KOPT-K1 (cell line): ENCODE data around the gene PIK3R1.

Experiments
- H3K27ac ChIP-seq: fragments of 200-600 bp; sonication (generic); 2 replicates; pipeline ENCODE4 v1.5.1; 2016; ENCODE audit warnings: antibody characterized with exemption, mild to moderate bottlenecking, low read depth, low read length; ENCODE audit not compliant: poor library complexity, severe bottlenecking
- H3K36me3 ChIP-seq: fragments of 200-600 bp; sonication (generic); 2 replicates; pipeline ENCODE4 v1.5.1; 2017; ENCODE audit warnings: antibody characterized with exemption, mild to moderate bottlenecking, low read length, moderate library complexity; ENCODE audit not compliant: insufficient read depth
- H3K9me3 ChIP-seq: fragments of 200-600 bp; sonication (generic); 2 replicates; pipeline ENCODE4 v1.5.1; 2017; ENCODE audit warnings: antibody characterized with exemption, low read length, mild to moderate bottlenecking; ENCODE audit not compliant: insufficient read depth, poor library complexity, severe bottlenecking

Gene PIK3R1

GRCh38 chr5:68247627-68248026, 32.1 kb downstream of the PIK3R1 start:
- H3K27ac ChIP-seq: no peak overlapping the region
- no peaks in the 10 kb centered on the region for H3K9me3 ChIP-seq
- H3K36me3 ChIP-seq: no peaks in the 10 kb centered on the region; the same call in 1 of the 2 replicates

- Histone ChIP-seq H3K36me3 (no peaks in the 10 kb centered on the region; the same call in 1 of the 2 replicates), H3K9me3 (no peaks in the 10 kb centered on the region), H3K27ac (no peak overlapping the region)
Observed at GRCh38 chr5:68248896-68249295, 33.3 kb downstream of the PIK3R1 start.

GRCh38 chr5:68249520-68249919, 34.0 kb downstream of the PIK3R1 start:
- no peak overlapping the region for H3K27ac ChIP-seq
- no peaks in the 10 kb centered on the region for H3K9me3 ChIP-seq

GRCh38 chr5:68250661-68251298, 35.2 kb downstream of the PIK3R1 start:
- Histone ChIP-seq H3K27ac (peak overlapping the region; percentile 63), H3K9me3 (no peaks in the 10 kb centered on the region), H3K36me3 (no peaks in the 10 kb centered on the region; the same call in 1 of the 2 replicates)

More at GRCh38 chr5:68249520-68249919, 34.0 kb downstream of the PIK3R1 start:
- H3K36me3 ChIP-seq: no peaks in the 10 kb centered on the region; the same call in 1 of the 2 replicates

DNA sequence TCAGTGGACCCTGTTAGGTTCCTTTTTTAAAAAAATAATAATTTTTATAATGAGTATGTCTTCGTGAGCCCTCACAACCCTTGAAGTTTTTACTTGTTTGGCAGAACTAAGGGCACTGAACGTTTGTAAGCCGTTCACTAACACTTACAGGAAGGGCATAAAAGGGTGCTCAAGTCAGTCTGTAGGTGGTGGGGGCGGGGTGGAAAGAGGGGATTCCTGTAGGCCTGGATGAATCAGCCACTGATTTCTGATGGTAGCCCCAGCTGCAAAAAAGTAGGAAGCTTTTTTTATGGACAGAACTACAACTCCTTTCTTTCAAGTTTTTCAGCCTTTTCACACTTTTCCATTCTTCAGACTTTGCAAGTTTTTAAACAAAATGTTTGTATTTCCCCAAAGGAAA, 35.8 kb downstream of the PIK3R1 start:
- H3K36me3 ChIP-seq: no peaks in the 10 kb centered on the region; the same call in 1 of the 2 replicates
- peak overlapping the region; percentile 63 for H3K27ac ChIP-seq

DNA sequence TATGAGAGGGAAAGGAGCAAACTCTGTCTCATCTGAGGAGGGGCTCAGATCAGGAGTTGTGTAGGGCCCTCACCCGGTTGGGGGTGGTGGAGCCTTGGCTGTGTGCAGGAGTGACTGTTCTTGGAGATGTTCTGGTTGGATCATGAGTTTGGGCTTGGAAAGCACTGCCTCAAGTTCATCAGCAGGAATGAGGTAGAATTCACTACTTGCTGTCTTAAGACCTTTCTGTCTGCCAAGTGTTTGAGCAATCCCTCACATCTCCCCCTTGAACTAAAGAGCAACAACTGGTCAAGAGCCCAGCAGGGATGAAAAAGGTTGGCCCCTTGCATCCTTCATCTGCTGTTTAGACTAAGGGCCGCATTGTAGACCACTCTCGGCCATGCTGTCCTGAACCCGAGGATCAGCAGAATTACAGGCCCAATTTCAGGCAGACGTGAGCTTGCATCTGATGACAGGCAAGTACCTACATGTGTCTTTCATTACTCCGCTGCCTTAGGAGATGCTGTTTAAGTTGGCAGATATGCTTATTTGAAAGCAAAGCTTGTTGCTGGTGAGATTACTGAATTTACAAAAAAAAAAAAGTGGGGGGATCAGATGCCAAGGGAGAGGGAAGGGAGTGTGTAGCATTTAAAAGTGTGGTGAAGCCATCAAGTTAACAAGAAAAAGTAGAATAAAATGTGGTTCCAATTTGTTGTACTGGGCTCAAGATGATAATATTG, 36.4 kb downstream of the PIK3R1 start:
- Histone ChIP-seq H3K9me3 (no peaks in the 10 kb centered on the region), H3K36me3 (no peaks in the 10 kb centered on the region; the same call in 1 of the 2 replicates), H3K27ac (peak overlapping the region; percentile 63)

More for the DNA sequence above, 35.8 kb downstream of the PIK3R1 start:
- H3K9me3 ChIP-seq: no peaks in the 10 kb centered on the region

- Histone ChIP-seq H3K27ac (peak overlapping the region; percentile 23), H3K9me3 (no peaks in the 10 kb centered on the region), H3K36me3 (no peaks in the 10 kb centered on the region)
Observed at GRCh38 chr5:68252673-68253623, 37.4 kb downstream of the PIK3R1 start.

DNA sequence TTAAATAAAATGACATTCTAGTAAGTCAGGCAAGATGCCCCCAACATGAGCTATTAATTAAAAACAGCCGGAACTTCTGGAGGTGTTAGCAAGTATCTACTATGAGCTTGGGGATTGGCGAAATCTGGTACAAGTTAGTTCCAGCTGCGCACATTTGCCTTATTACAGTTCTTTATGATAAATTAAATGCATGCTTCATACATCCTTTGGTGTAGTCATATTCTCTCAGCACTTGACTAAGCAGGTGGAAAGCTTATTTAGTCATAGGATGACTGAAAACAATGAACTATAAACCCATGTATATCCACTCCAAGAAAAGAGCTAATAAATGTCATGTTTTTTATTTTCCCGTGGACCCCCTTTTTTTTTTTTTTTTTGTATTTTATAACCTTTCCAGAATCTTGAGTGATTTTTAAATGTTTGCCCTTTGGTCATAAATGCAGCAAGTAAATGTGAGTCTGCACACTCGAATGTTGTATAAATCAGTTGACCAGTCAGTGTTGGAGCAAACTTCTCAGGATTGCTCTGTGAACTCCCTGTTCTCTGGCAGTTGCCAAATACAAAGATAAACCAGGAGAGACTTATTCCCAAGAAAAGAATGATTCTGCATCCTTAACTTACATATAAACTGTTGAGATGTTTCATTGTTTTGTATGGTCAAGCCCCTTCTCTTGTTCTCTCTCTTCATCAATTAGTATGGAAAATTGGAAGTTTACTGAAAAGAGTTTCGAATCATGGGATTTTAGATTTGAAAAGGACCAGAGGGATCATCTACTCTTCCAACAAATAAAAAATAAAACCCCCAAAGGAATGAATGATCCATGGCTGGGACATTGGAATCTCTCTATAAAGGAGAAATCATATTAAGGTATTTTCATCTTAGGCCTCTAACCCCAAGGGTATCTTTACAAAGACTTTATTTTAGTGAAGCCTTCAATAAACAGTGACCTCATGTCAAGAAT, 38.3 kb downstream of the PIK3R1 start:
- Histone ChIP-seq H3K36me3 (no peaks in the 10 kb centered on the region), H3K27ac (peak overlapping the region; percentile 69)

DNA sequence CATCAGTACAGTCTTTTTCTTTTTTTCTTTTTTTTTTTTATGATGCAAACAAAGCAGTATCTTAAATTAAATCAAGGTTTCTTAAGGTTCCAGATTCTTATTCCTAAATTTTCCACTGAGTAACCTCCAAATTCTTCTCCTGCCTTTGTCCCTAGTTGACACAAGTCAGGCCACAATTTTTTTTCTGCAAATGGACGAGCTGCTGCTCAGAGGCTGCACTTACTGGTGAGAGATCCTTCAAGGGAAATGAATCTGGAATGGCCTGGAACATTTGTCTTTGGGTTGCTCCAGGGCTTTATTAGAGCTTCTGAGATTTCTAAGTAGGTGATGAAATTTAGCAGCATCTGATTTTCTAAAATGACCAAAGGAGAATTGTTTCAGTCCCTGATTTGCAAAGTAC, 39.3 kb downstream of the PIK3R1 start:
- Histone ChIP-seq H3K36me3 (no peaks in the 10 kb centered on the region), H3K27ac (peak overlapping the region; percentile 69), H3K9me3 (no peaks in the 10 kb centered on the region)

More for the DNA sequence above, 38.3 kb downstream of the PIK3R1 start:
- H3K9me3 ChIP-seq: no peaks in the 10 kb centered on the region

DNA sequence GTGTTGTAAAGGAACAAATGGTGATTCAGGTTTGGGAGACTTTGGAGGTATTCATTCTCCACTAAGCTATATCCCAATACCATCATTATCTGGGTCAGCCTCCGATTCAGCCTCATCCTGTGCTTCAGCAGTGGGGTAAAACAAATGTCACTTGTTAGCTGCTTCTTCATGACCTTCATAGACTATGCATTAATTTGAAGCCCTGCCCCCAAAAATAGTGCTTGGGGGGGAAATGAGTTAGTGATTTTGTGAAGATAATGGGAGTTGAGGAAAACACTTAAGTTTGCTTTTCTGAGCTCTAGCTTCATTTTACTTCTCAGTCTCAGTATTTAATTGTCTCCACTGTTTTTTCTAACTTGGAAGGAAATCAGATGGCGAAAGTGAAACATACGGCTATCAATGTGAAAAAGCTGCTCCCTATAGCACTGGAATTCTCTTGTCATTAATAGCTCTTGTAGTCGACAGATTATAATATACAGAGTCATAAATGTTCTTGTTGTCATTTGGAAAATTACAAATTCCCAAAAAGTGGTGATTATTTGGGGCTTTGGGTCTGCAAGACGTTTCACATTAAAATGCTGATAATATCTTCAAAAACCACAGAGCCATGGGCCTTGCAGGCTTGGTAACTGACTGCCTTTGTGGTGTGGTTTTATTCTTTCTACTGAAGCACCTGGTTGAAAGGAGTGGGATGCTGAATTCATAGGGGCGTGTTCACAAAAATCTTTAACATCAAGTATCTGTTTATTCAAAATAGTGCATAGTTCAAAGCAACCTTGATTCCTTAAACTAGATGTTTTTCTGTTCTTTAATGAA, 40.0 kb downstream of the PIK3R1 start:
- Histone ChIP-seq H3K9me3 (no peaks in the 10 kb centered on the region), H3K36me3 (no peaks in the 10 kb centered on the region), H3K27ac (peak overlapping the region; percentile 69)

- Histone ChIP-seq H3K9me3 (no peaks in the 10 kb centered on the region), H3K27ac (peak overlapping the region; percentile 69), H3K36me3 (no peaks in the 10 kb centered on the region)
Observed at GRCh38 chr5:68257210-68257609, 41.7 kb downstream of the PIK3R1 start.

DNA sequence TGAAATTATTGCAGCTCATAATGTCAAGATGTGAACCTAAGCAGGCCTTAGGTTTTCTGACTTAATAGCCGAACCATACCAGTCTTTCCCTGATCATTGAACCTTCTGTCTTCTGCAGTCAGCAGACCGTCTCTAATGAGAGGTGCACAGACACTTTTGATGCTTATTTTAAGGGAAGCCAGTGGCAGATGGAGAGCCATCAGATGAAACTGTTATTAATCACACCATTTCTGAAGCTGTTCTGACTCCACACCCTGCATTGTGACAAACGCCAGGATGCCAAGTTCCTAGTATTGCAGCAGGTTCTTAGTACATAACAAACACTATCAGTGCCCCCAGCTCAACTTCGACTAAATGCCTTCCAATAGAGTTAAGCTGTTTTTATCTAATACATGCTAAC, 43.0 kb downstream of the PIK3R1 start:
- Histone ChIP-seq H3K27ac (peak overlapping the region; percentile 69), H3K9me3 (no peaks in the 10 kb centered on the region), H3K36me3 (no peaks in the 10 kb centered on the region)

- Histone ChIP-seq H3K27ac (peak overlapping the region; percentile 10), H3K9me3 (no peaks in the 10 kb centered on the region), H3K36me3 (no peaks in the 10 kb centered on the region)
Observed at GRCh38 chr5:68259700-68260099, 44.1 kb downstream of the PIK3R1 start.
